Spleen (tissue), 11 donors: ENCODE data around the gene IKZF3. TPM values are rescaled to one million over a fixed set of nuclear protein-coding genes. Genes with fewer than 3 reads are reported as not detected.
"Not testable (repeated sequence)": the region's sequence is repeated elsewhere in the genome, so short reads cannot be mapped to it uniquely, and the experiment has no call there.

Source experiments
- DNase-seq: peaks from one replicate; pipeline ENCODE4 v3.0.0-alpha.2; 2020
- H3K27ac ChIP-seq, 8 donors: fragments of 200-600 bp; sonication (generic) in 7 of 8; 1 replicate in 4 of 8; 2 replicates in 4 of 8; pipeline versions ENCODE4 v1.5.0 to v1.8.0; 2016 to 2021; ENCODE audit warnings: inconsistent platforms in 4 of 8, mild to moderate bottlenecking in 4 of 8, moderate library complexity in 1 of 8
- H3K27me3 ChIP-seq, 7 donors: fragments of 200-600 bp; sonication (generic) in 6 of 7; replicated peaks in 1 of 7; 1 replicate in 4 of 7; 2 replicates in 3 of 7; pipeline versions ENCODE4 v1.5.0 to v1.8.0; 2016 to 2021; ENCODE audit warnings: inconsistent platforms in 3 of 7, mild to moderate bottlenecking in 1 of 7
- H3K36me3 ChIP-seq, 6 donors: fragments of 200-600 bp; sonication (generic) in 5 of 6; 1 replicate in 4 of 6; 2 replicates in 2 of 6; pipeline versions ENCODE4 v1.5.0 to v1.8.0; 2016 to 2021; ENCODE audit warnings: inconsistent platforms in 2 of 6
- H3K4me1 ChIP-seq, 6 donors: fragments of 200-600 bp; sonication (generic) in 5 of 6; 1 replicate in 3 of 6; 2 replicates in 3 of 6; pipeline versions ENCODE4 v1.5.0 to v1.8.0; 2016 to 2021; ENCODE audit warnings: inconsistent platforms in 3 of 6
- H3K4me3 ChIP-seq, 8 donors: fragments of 200-600 bp; sonication (generic) in 7 of 8; 1 replicate in 4 of 8; 2 replicates in 4 of 8; pipeline versions ENCODE4 v1.5.0 to v1.8.0; 2016 to 2021; ENCODE audit warnings: inconsistent platforms in 4 of 8, mild to moderate bottlenecking in 4 of 8, moderate library complexity in 2 of 8
- H3K9me3 ChIP-seq, 8 donors: fragments of 200-600 bp; sonication (generic) in 7 of 8; 1 replicate in 4 of 8; 2 replicates in 4 of 8; pipeline versions ENCODE4 v1.5.0 to v1.8.0; 2016 to 2021; ENCODE audit warnings: inconsistent platforms in 4 of 8
- POLR2A ChIP-seq, 3 donors: fragments of 450-650 bp; IDR thresholded peaks; one replicate each; pipeline ENCODE4 v1.5.1; 2017; ENCODE audit warnings: antibody characterized with exemption in 3 of 3, mild to moderate bottlenecking in 1 of 3
- POLR2AphosphoS5 ChIP-seq, 3 donors: sonication (generic); formaldehyde crosslinking; IDR thresholded peaks; one replicate each; pipeline ENCODE4 v1.5.1; 2017; ENCODE audit warnings: antibody characterized with exemption in 3 of 3
- WGBS, 5 donors: extraction: QIAGEN DNeasy Blood & Tissue Kit in 3 of 5; methylation state at CpG; one replicate each; pipeline versions ENCODE4 v1.1.5 to v1.1.7; 2013 to 2018; 5-methylcytosine and 5-hydroxymethylcytosine counted together
- intact Hi-C: fragments of 100-400 bp; cut with DNase I; formaldehyde crosslinking; loops from one replicate; pipeline ENCODE4 v1.15.0; 2023; ENCODE audit warnings: low total_unique reads
- polyA plus RNA-seq, 3 donors: library from polyadenylated mRNA; stranded (reverse); fragments of 200-250 nt; gene quantifications; one replicate each; pipeline ENCODE4 v1.2.1, GENCODE V29; 2013
- total RNA-seq, 7 donors: library from RNA; depleted of rRNA in 3 of 7; stranded (reverse); fragments of >200 nt in 3 of 7; fragmentation: NEBNext Ultra II Directional in 4 of 7; extraction: Animal tissue kit (Norgen Biotek cat#: 25700) in 4 of 7; gene quantifications; one replicate each; pipeline versions ENCODE4 v1.1.0 to v1.2.1, GENCODE V29; 2016 to 2021
- TF ChIP-seq, protein P1 (sequence below), 11 experiments: fragments of 200-600 bp in 7 of 11; fragments of 450-650 bp in 4 of 11; sonication (generic) in 4 of 11; IDR thresholded peaks in 8 of 11; conservative IDR thresholded peaks in 3 of 11; 1 replicate in 7 of 11; 2 replicates in 4 of 11; pipeline versions ENCODE4 v1.4.0 to v1.8.0; 2016 to 2021; ENCODE audit warnings: antibody characterized with exemption in 11 of 11, inconsistent platforms in 4 of 11, mild to moderate bottlenecking in 1 of 11
- donor health status: healthy with polysubstance abuse.
- donor health status: DM: no; HTN: no; CAD: no; lungs with moderate emphysema.
- donor health status: DM: no; HTN: no; CAD: no.
- donor health status: Bipolar disorder and iron deficiency.
- donor health status: healthy.
- donor health status: DM: no; HTN: no; CAD: no.
- donor health status: DM: yes; HTN: yes; CAD: no.

The IKZF3 gene
- total and polyA plus RNA-seq, 10 donors: 17.5 to 132 (median 84.1) TPM

DNA sequence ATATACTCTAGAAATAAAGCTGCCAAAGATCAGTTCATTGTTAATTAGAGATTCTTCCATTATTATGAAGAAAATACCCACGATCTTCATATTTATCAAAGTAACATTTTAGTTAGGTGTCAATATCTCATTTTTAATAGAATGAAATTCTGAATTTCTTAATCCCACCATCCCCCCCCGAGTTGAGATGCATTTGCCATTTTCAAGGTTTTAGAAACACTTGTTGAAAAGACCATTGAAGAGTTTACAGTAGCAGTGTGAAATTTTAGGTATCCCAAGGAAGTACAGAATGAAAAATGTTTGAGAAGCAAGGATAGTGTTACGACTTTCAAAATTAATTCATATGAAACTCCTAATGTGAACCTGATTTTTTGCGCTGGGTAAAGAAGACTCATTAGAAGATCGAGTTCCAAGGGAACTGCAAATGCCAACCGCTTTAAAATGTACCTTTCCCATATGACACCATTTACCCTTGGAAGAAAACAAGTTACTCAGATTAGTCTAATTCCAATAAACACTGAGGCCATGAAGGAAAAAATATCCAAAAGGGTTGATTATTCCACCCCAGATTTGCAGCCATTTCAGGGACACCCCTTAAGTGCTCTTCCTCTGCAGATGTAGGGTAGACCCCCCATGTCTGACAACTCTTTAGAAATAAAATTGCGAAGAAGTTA lies 731 bp downstream of the IKZF3 start:
- TF ChIP-seq, protein P1, sequence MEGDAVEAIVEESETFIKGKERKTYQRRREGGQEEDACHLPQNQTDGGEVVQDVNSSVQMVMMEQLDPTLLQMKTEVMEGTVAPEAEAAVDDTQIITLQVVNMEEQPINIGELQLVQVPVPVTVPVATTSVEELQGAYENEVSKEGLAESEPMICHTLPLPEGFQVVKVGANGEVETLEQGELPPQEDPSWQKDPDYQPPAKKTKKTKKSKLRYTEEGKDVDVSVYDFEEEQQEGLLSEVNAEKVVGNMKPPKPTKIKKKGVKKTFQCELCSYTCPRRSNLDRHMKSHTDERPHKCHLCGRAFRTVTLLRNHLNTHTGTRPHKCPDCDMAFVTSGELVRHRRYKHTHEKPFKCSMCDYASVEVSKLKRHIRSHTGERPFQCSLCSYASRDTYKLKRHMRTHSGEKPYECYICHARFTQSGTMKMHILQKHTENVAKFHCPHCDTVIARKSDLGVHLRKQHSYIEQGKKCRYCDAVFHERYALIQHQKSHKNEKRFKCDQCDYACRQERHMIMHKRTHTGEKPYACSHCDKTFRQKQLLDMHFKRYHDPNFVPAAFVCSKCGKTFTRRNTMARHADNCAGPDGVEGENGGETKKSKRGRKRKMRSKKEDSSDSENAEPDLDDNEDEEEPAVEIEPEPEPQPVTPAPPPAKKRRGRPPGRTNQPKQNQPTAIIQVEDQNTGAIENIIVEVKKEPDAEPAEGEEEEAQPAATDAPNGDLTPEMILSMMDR (IDR thresholded peaks at IDR 0.05 in 8 of 11, conservative IDR thresholded peaks at IDR 0.05 in 3 of 11): no peak
- no peak for TF ChIP-seq POLR2AphosphoS5 (IDR thresholded peaks at IDR 0.05)
- TF ChIP-seq POLR2A (IDR thresholded peaks at IDR 0.05): no peak

GRCh38 chr17:39861235-39861634 lies 2.9 kb downstream of the IKZF3 start:
- 59 to 71% (median 69%) methylated on average over 5 of the region's 5 CpGs for WGBS, 5 donors
- Histone ChIP-seq H3K9me3 (no peaks in the 10 kb centered on the region), H3K27me3 (peaks cover 0 to 63% (median 25%) of the 10 kb centered on the region in 7 donors), H3K4me3 (peak overlapping the region in 7 of 8 donors; percentile 9 to 72 (median 45)), H3K4me1 (peaks cover 0 to 79% (median 45%) of the 10 kb centered on the region in 6 donors), H3K36me3 (no peaks in the 10 kb centered on the region), H3K27ac (peak overlapping the region; percentile 36 to 93 (median 86))
- TF ChIP-seq POLR2A (IDR thresholded peaks at IDR 0.05) (no peak), POLR2AphosphoS5 (IDR thresholded peaks at IDR 0.05) (no peak)
- TF ChIP-seq, protein P1 (IDR thresholded peaks at IDR 0.05 in 8 of 11, conservative IDR thresholded peaks at IDR 0.05 in 3 of 11): no peak
- DNase-seq: no peak
- intact Hi-C loops: loop anchor here (10.0 kb wide), 2 partner anchors 106 to 236 kb away; partner anchors contain the start of gene PPP1R1B

More for the DNA sequence above, 731 bp downstream of the IKZF3 start:
- Histone ChIP-seq H3K27ac (peak overlapping the region; percentile 72 to 93 (median 86)), H3K4me3 (peak overlapping the region; percentile 37 to 72 (median 43)), H3K27me3 (peaks cover 0 to 81% (median 34%) of the 10 kb centered on the region in 7 donors), H3K4me1 (peaks cover 0 to 79% (median 42%) of the 10 kb centered on the region in 6 donors), H3K9me3 (peaks cover 0 to 9% (median 0%) of the 10 kb centered on the region in 8 donors), H3K36me3 (no peaks in the 10 kb centered on the region)
- 36 to 51% (median 48%) methylated on average over 7 of the region's 7 CpGs for WGBS, 5 donors
- DNase-seq: no peak
- intact Hi-C loops: loop anchor here (10.0 kb wide), 2 partner anchors 109 to 239 kb away; partner anchors contain the start of gene PPP1R1B

- intact Hi-C loops, H3K9me3 ChIP-seq, H3K36me3 ChIP-seq: not testable (repeated sequence)
These were observed 8.0 kb downstream of the IKZF3 start for GRCh38 chr17:39855911-39856649.

GRCh38 chr17:39854909-39855308 lies 9.2 kb downstream of the IKZF3 start:
- intact Hi-C loops: no loop called here
- no peak for DNase-seq

More at GRCh38 chr17:39855911-39856649, 8.0 kb downstream of the IKZF3 start:
- DNase-seq, H3K4me3 ChIP-seq: not testable (repeated sequence)
- 83 to 90% (median 85%) methylated on average over 9 of the region's 9 CpGs for WGBS, 5 donors
- Histone ChIP-seq H3K4me1 (peaks cover 0 to 99% (median 55%) of the 10 kb centered on the region in 6 donors), H3K27ac (peak overlapping the region in 1 of 8 donors; percentile 21), H3K27me3 (peaks cover 0 to 16% (median 3%) of the 10 kb centered on the region in 7 donors)

More at GRCh38 chr17:39854909-39855308, 9.2 kb downstream of the IKZF3 start:
- Histone ChIP-seq H3K27ac (peak overlapping the region in 1 of 8 donors; percentile 50), H3K27me3 (peaks cover 0 to 6% (median 0%) of the 10 kb centered on the region in 7 donors), H3K9me3 (no peaks in the 10 kb centered on the region), H3K36me3 (peaks cover 0 to 4% (median 0%) of the 10 kb centered on the region in 6 donors), H3K4me1 (peaks cover 0 to 88% (median 53%) of the 10 kb centered on the region in 6 donors), H3K4me3 (no peak overlapping the region)
- 72 to 81% (median 78%) methylated on average over 2 of the region's 2 CpGs for WGBS, 5 donors
- TF ChIP-seq, protein P1 (IDR thresholded peaks at IDR 0.05 in 8 of 11, conservative IDR thresholded peaks at IDR 0.05 in 3 of 11): no peak
- TF ChIP-seq POLR2AphosphoS5 (IDR thresholded peaks at IDR 0.05): no peak
- TF ChIP-seq POLR2A (IDR thresholded peaks at IDR 0.05): no peak
